Activated CD8-positive, alpha-beta memory T cell treated with anti-CD3 and anti-CD28 coated beads, Interleukin-2, amount 10 ng/mL, durations not matched to agents 7 days and 5 days (primary cell): ENCODE measurements around the gene REPS1. TPM values are rescaled to one million over a fixed set of nuclear protein-coding genes. Genes with fewer than 3 reads are reported as not detected.

Source experiments
- ATAC-seq: fragments of 150-1000 bp; cut with Tn5 transposase; one replicate; pipeline ENCODE4 v1.10.0; 2021; ENCODE audit warnings: moderate library complexity
- CTCF ChIA-PET: fragments of 350-600 bp; sonication (Branson Sonifier 250); formaldehyde crosslinking; loops from one replicate; lab custom pipeline; 2021; ENCODE audit warnings: antibody characterized with exemption; lab: Charles Lee
- DNase-seq: peaks from one replicate; pipeline ENCODE4 v3.0.0-alpha.2; 2020
- H3K27ac Mint-ChIP-seq: one replicate; pipeline ENCODE4 v1.8.0; 2021; ENCODE audit warnings: mild to moderate bottlenecking, mixed read lengths
- H3K27me3 Mint-ChIP-seq: one replicate; pipeline ENCODE4 v1.8.0; 2021; ENCODE audit warnings: mixed read lengths
- H3K36me3 Mint-ChIP-seq: one replicate; pipeline ENCODE4 v1.8.0; 2021; ENCODE audit warnings: mild to moderate bottlenecking, mixed read lengths
- H3K4me1 Mint-ChIP-seq: one replicate; pipeline ENCODE4 v1.8.0; 2021; ENCODE audit warnings: mixed read lengths
- H3K4me3 Mint-ChIP-seq: one replicate; pipeline ENCODE4 v1.8.0; 2021; ENCODE audit warnings: mild to moderate bottlenecking, moderate library complexity, mixed read lengths
- H3K9me3 Mint-ChIP-seq: one replicate; pipeline ENCODE4 v1.8.0; 2022; ENCODE audit warnings: low read depth, mixed read lengths
- total RNA-seq, 2 experiments: library from RNA; stranded (reverse); gene quantifications; one replicate each; pipeline ENCODE4 v1.2.3, GENCODE V29; 2021

Gene REPS1
- total RNA-seq, 2 experiments from 2014 or later, result 48.2 to 55.2 TPM

GRCh38 chr6:138869398-138869797 lies 118.7 kb downstream of the REPS1 start:
- no peak overlapping the region for H3K27ac Mint-ChIP-seq
- CTCF ChIA-PET, result no interaction called here
- peaks cover 2% of the 10 kb centered on the region for H3K27me3 Mint-ChIP-seq
- no peaks in the 10 kb centered on the region for H3K9me3 Mint-ChIP-seq
- no peaks in the 10 kb centered on the region for H3K36me3 Mint-ChIP-seq
- ATAC-seq, result no peak
- H3K4me1 Mint-ChIP-seq, result no peaks in the 10 kb centered on the region
- H3K4me3 Mint-ChIP-seq, result no peak overlapping the region
- DNase-seq, result no peak

GRCh38 chr6:138868181-138868580 lies 119.9 kb downstream of the REPS1 start:
- no peaks in the 10 kb centered on the region for H3K4me1 Mint-ChIP-seq
- CTCF ChIA-PET, result interaction anchor here (0.7 kb wide), 1 partner anchor 117 kb away, joined by 5 read pairs; no protein-coding TSS in a partner anchor

GRCh38 chr6:138865480-138866109 lies 122.5 kb downstream of the REPS1 start:
- Mint-ChIP-seq H3K4me1 (no peaks in the 10 kb centered on the region), H3K27me3 (peaks cover 2% of the 10 kb centered on the region), H3K9me3 (no peaks in the 10 kb centered on the region), H3K36me3 (no peaks in the 10 kb centered on the region), H3K27ac (no peak overlapping the region), H3K4me3 (no peak overlapping the region)
- no peak for ATAC-seq
- no peak for DNase-seq
- CTCF ChIA-PET, result no interaction called here

More at GRCh38 chr6:138868181-138868580, 119.9 kb downstream of the REPS1 start:
- DNase-seq (no peak), ATAC-seq (no peak)
- peaks cover 2% of the 10 kb centered on the region for H3K27me3 Mint-ChIP-seq
- no peaks in the 10 kb centered on the region for H3K36me3 Mint-ChIP-seq
- H3K9me3 Mint-ChIP-seq, result no peaks in the 10 kb centered on the region
- H3K4me3 Mint-ChIP-seq, result no peak overlapping the region
- no peak overlapping the region for H3K27ac Mint-ChIP-seq

- Mint-ChIP-seq H3K27me3 (no peaks in the 10 kb centered on the region), H3K4me3 (no peak overlapping the region), H3K4me1 (no peaks in the 10 kb centered on the region), H3K27ac (no peak overlapping the region), H3K9me3 (no peaks in the 10 kb centered on the region), H3K36me3 (no peaks in the 10 kb centered on the region)
- DNase-seq, result no peak
- no peak for ATAC-seq
- CTCF ChIA-PET, result no interaction called here
Measured at GRCh38 chr6:138864343-138864890, 123.6 kb downstream of the REPS1 start.

GRCh38 chr6:138863321-138863720 lies 124.7 kb downstream of the REPS1 start:
- DNase-seq (no peak), ATAC-seq (no peak)
- no peaks in the 10 kb centered on the region for H3K36me3 Mint-ChIP-seq
- H3K4me1 Mint-ChIP-seq, result no peaks in the 10 kb centered on the region
- no peak overlapping the region for H3K4me3 Mint-ChIP-seq
- CTCF ChIA-PET, result no interaction called here
- no peaks in the 10 kb centered on the region for H3K9me3 Mint-ChIP-seq
- H3K27ac Mint-ChIP-seq, result no peak overlapping the region
- no peaks in the 10 kb centered on the region for H3K27me3 Mint-ChIP-seq

- Mint-ChIP-seq H3K36me3 (no peaks in the 10 kb centered on the region), H3K27ac (no peak overlapping the region), H3K4me1 (no peaks in the 10 kb centered on the region), H3K27me3 (no peaks in the 10 kb centered on the region), H3K9me3 (no peaks in the 10 kb centered on the region), H3K4me3 (no peak overlapping the region)
- CTCF ChIA-PET, result no interaction called here
- DNase-seq (no peak), ATAC-seq (no peak)
Measured at GRCh38 chr6:138862456-138862855, 125.6 kb downstream of the REPS1 start.

- no peaks in the 10 kb centered on the region for H3K9me3 Mint-ChIP-seq
- DNase-seq (no peak), ATAC-seq (no peak)
- H3K27me3 Mint-ChIP-seq, result no peaks in the 10 kb centered on the region
- no peak overlapping the region for H3K4me3 Mint-ChIP-seq
- CTCF ChIA-PET, result no interaction called here
- H3K4me1 Mint-ChIP-seq, result no peaks in the 10 kb centered on the region
- no peak overlapping the region for H3K27ac Mint-ChIP-seq
- H3K36me3 Mint-ChIP-seq, result no peaks in the 10 kb centered on the region
Measured at GRCh38 chr6:138857775-138858174, 130.3 kb downstream of the REPS1 start.

- DNase-seq, result no peak
- H3K9me3 Mint-ChIP-seq, result no peaks in the 10 kb centered on the region
- no peaks in the 10 kb centered on the region for H3K36me3 Mint-ChIP-seq
- no peak overlapping the region for H3K4me3 Mint-ChIP-seq
- H3K4me1 Mint-ChIP-seq, result no peaks in the 10 kb centered on the region
- ATAC-seq, result no peak
- CTCF ChIA-PET, result no interaction called here
- peaks cover 3% of the 10 kb centered on the region for H3K27me3 Mint-ChIP-seq
- H3K27ac Mint-ChIP-seq, result no peak overlapping the region
Measured at GRCh38 chr6:138856654-138857053, 131.4 kb downstream of the REPS1 start.

Other genes starting within 250 kb of the REPS1 start
- gene CCDC28A, start 214.5 kb downstream of the REPS1 start, total RNA-seq, result 10 to 100 TPM; 17.4 to 22.8 TPM
- gene ECT2L, start 192.2 kb downstream of the REPS1 start, total RNA-seq, result not detected
- gene ABRACL, start 40.5 kb upstream of the REPS1 start, total RNA-seq, result 100 to 1,000 TPM in 1 of 2 experiments, 10 to 100 TPM in 1; 98.2 to 124 TPM
- gene HECA, start 146.8 kb upstream of the REPS1 start, total RNA-seq, result 10 to 100 TPM; 47.3 to 49.5 TPM